MCF 10A (cell line): ENCODE data around the gene ZNF638. TPM values are rescaled to one million over a fixed set of nuclear protein-coding genes. Genes with fewer than 3 reads are reported as not detected.

Source experiments
- BruUV-seq: library from RNA; stranded (reverse); fragments of 400-500 nt; replicated peaks from 2 replicates; lab custom pipeline; 2021; lab: Mats Ljungman, UMichigan
- CTCF ChIA-PET: fragments of 300-600 bp; sonication (Branson Sonifier 250); formaldehyde crosslinking; extraction: SDS; loops from one replicate; lab custom pipeline; 2021; ENCODE audit warnings: antibody characterized with exemption, inconsistent platforms; lab: Yijun Ruan, JAX
- POLR2A ChIA-PET: fragments of 300-600, 350-650 bp; sonication (Branson Sonifier 250); formaldehyde crosslinking; extraction: SDS; loops from one replicate; lab custom pipeline; 2020; ENCODE audit warnings: antibody characterized with exemption, inconsistent platforms; lab: Yijun Ruan, JAX
- DNase-seq: peaks from one replicate; pipeline ENCODE4 v3.0.0-alpha.2; 2018; ENCODE audit not compliant: unreplicated experiment
- H3K27ac Mint-ChIP-seq: one replicate; pipeline ENCODE4 v1.8.0; 2022; ENCODE audit warnings: mild to moderate bottlenecking, low read depth, mixed read lengths; ENCODE audit not compliant: unreplicated experiment
- H3K27me3 Mint-ChIP-seq: one replicate; pipeline ENCODE4 v1.8.0; 2022; ENCODE audit warnings: mixed read lengths; ENCODE audit not compliant: insufficient read depth, unreplicated experiment
- H3K36me3 Mint-ChIP-seq: one replicate; pipeline ENCODE4 v1.8.0; 2022; ENCODE audit warnings: mild to moderate bottlenecking, moderate library complexity, mixed read lengths; ENCODE audit not compliant: insufficient read depth, unreplicated experiment
- H3K4me1 Mint-ChIP-seq: one replicate; pipeline ENCODE4 v1.8.0; 2022; ENCODE audit warnings: mixed read lengths; ENCODE audit not compliant: insufficient read depth, unreplicated experiment
- H3K4me3 Mint-ChIP-seq: one replicate; pipeline ENCODE4 v1.8.0; 2022; ENCODE audit warnings: mild to moderate bottlenecking, moderate library complexity, mixed read lengths; ENCODE audit not compliant: unreplicated experiment
- H3K9me3 Mint-ChIP-seq: one replicate; pipeline ENCODE4 v1.8.0; 2022; ENCODE audit warnings: mixed read lengths; ENCODE audit not compliant: unreplicated experiment
- CTCF ChIP-seq: fragments of 200-600 bp; IDR thresholded peaks from one replicate; pipeline ENCODE4 v1.8.0; 2022; ENCODE audit warnings: antibody characterized with exemption, mild to moderate bottlenecking; ENCODE audit not compliant: unreplicated experiment
- intact Hi-C: fragments of 100-400 bp; cut with micrococcal nuclease; formaldehyde crosslinking; loops from 2 replicates; pipeline ENCODE4 v1.14.1; 2022
- total RNA-seq: library from RNA; stranded (reverse); gene quantifications from 2 replicates; pipeline ENCODE4 v1.2.3, GENCODE V29; 2022

ZNF638 gene
- total RNA-seq, 1 experiment from 2014 or later: 142 TPM

GRCh38 chr2:71370015-71370414 is 38.4 kb downstream of the ZNF638 start:
- ChIA-PET POLR2A (no interaction called here), CTCF (no interaction called here)
- Mint-ChIP-seq H3K27ac (no peak overlapping the region), H3K9me3 (no peaks in the 10 kb centered on the region), H3K4me3 (no peak overlapping the region), H3K27me3 (no peaks in the 10 kb centered on the region), H3K36me3 (peaks cover 84% of the 10 kb centered on the region), H3K4me1 (no peaks in the 10 kb centered on the region)
- no TSS peak for BruUV-seq
- intact Hi-C loops: no loop called here
- TF ChIP-seq CTCF: no peak
- DNase-seq: no peak

- no peak for TF ChIP-seq CTCF
- DNase-seq: no peak
- no peak overlapping the region for H3K4me3 Mint-ChIP-seq
- no peaks in the 10 kb centered on the region for H3K27me3 Mint-ChIP-seq
- no TSS peak for BruUV-seq
- H3K27ac Mint-ChIP-seq: no peak overlapping the region
- peaks cover 78% of the 10 kb centered on the region for H3K36me3 Mint-ChIP-seq
- no peaks in the 10 kb centered on the region for H3K9me3 Mint-ChIP-seq
- no peaks in the 10 kb centered on the region for H3K4me1 Mint-ChIP-seq
- ChIA-PET POLR2A (interaction anchor here (0.7 kb wide), 1 partner anchor 10 kb away, joined by 3 read pairs; no protein-coding TSS in a partner anchor), CTCF (interaction anchor here (2.2 kb wide), 1 partner anchor 72 kb away, joined by 7 read pairs; no protein-coding TSS in a partner anchor)
- intact Hi-C loops: no loop called here
Observed at GRCh38 chr2:71372042-71372441, 40.5 kb downstream of the ZNF638 start.

GRCh38 chr2:71379086-71379485 is 47.5 kb downstream of the ZNF638 start:
- no peaks in the 10 kb centered on the region for H3K27me3 Mint-ChIP-seq
- DNase-seq: peak; percentile 71
- H3K4me3 Mint-ChIP-seq: no peak overlapping the region
- H3K27ac Mint-ChIP-seq: peak overlapping the region; percentile 67
- intact Hi-C loops: no loop called here
- TF ChIP-seq CTCF: no peak
- H3K36me3 Mint-ChIP-seq: peaks cover 75% of the 10 kb centered on the region
- no TSS peak for BruUV-seq
- ChIA-PET CTCF (interaction anchor here (0.6 kb wide), 1 partner anchor 82 kb away, joined by 3 read pairs; no protein-coding TSS in a partner anchor), POLR2A (no interaction called here)
- no peaks in the 10 kb centered on the region for H3K9me3 Mint-ChIP-seq
- peaks cover 39% of the 10 kb centered on the region for H3K4me1 Mint-ChIP-seq

GRCh38 chr2:71380665-71381064 is 49.1 kb downstream of the ZNF638 start:
- H3K36me3 Mint-ChIP-seq: peaks cover 75% of the 10 kb centered on the region
- H3K27ac Mint-ChIP-seq: peak overlapping the region; percentile 52
- peaks cover 40% of the 10 kb centered on the region for H3K4me1 Mint-ChIP-seq
- H3K9me3 Mint-ChIP-seq: no peaks in the 10 kb centered on the region
- intact Hi-C loops: no loop called here
- CTCF ChIA-PET: interaction anchor here (0.6 to 1.9 kb wide), 2 partner anchors 18 to 130 kb away, joined by 3 to 5 read pairs; no protein-coding TSS in a partner anchor
- no peak overlapping the region for H3K4me3 Mint-ChIP-seq
- BruUV-seq: no TSS peak
- POLR2A ChIA-PET: interaction anchor here (0.6 to 1.2 kb wide), 4 partner anchors 10 to 154 kb away, joined by 3 to 4 read pairs (median 4); partner anchors contain the start of gene PAIP2B
- TF ChIP-seq CTCF: no peak
- no peak for DNase-seq
- no peaks in the 10 kb centered on the region for H3K27me3 Mint-ChIP-seq
